Liver (tissue), 9 donors: ENCODE results near the gene ASB11. TPM values are rescaled to one million over a fixed set of nuclear protein-coding genes. Genes with fewer than 3 reads are reported as not detected.

Source experiments
- DNase-seq: peaks from one replicate; pipeline ENCODE4 v3.0.0-alpha.2; 2017; ENCODE audit warnings: low spot score
- H3K27ac ChIP-seq, 2 donors: one replicate each; pipeline ENCODE4 v1.7.0; 2013; ENCODE audit warnings: inconsistent platforms in 2 of 2, low read length in 2 of 2, control low read depth in 1 of 2, low read depth in 1 of 2, mild to moderate bottlenecking in 1 of 2
- H3K27me3 ChIP-seq, 4 donors: one replicate each; pipeline versions ENCODE4 v1.6.1 to v1.7.0; 2013; ENCODE audit warnings: low read length in 3 of 4, inconsistent platforms in 1 of 4, mild to moderate bottlenecking in 1 of 4, moderate library complexity in 1 of 4; ENCODE audit not compliant: control insufficient read depth in 4 of 4, insufficient read depth in 4 of 4
- H3K36me3 ChIP-seq, 4 donors: one replicate each; pipeline versions ENCODE4 v1.6.1 to v1.7.0; 2013; ENCODE audit warnings: low read length in 3 of 4, mild to moderate bottlenecking in 3 of 4, low read depth in 1 of 4, moderate library complexity in 1 of 4; ENCODE audit not compliant: control insufficient read depth in 4 of 4, insufficient read depth in 3 of 4
- H3K4me1 ChIP-seq, 4 donors: one replicate each; pipeline versions ENCODE4 v1.6.1 to v1.7.0; 2013; ENCODE audit warnings: low read length in 3 of 4, mild to moderate bottlenecking in 3 of 4, moderate library complexity in 1 of 4; ENCODE audit not compliant: control insufficient read depth in 4 of 4, insufficient read depth in 4 of 4
- H3K4me3 ChIP-seq, 3 donors: one replicate each; pipeline versions ENCODE4 v1.6.1 to v1.7.0; 2013; ENCODE audit warnings: low read length in 3 of 3, control low read depth in 1 of 3, low read depth in 1 of 3, mild to moderate bottlenecking in 1 of 3
- H3K9ac ChIP-seq, 2 donors: one replicate each; pipeline ENCODE4 v1.7.0; 2013; ENCODE audit warnings: low read length in 2 of 2, mild to moderate bottlenecking in 2 of 2, moderate library complexity in 2 of 2, control low read depth in 1 of 2, low read depth in 1 of 2
- H3K9me3 ChIP-seq, 4 donors: one replicate each; pipeline versions ENCODE4 v1.6.1 to v1.7.0; 2013; ENCODE audit warnings: low read length in 3 of 4; ENCODE audit not compliant: control insufficient read depth in 4 of 4
- ATF3 ChIP-seq: IDR thresholded peaks from 2 replicates; pipeline ENCODE4 v1.6.1; 2016; ENCODE audit warnings: antibody characterized with exemption
- EGR1 ChIP-seq, 2 donors: IDR thresholded peaks; 2 replicates each; pipeline ENCODE4 v1.6.1; 2016 to 2018; ENCODE audit warnings: antibody characterized with exemption in 2 of 2, low read depth in 2 of 2
- FOXA2 ChIP-seq: IDR thresholded peaks from 2 replicates; pipeline ENCODE4 v1.6.1; 2016; ENCODE audit warnings: antibody characterized with exemption
- GABPA ChIP-seq, 2 donors: IDR thresholded peaks in 1 of 2; conservative IDR thresholded peaks in 1 of 2; 2 replicates each; pipeline ENCODE4 v1.6.1; 2016; ENCODE audit warnings: antibody characterized with exemption in 2 of 2, mild to moderate bottlenecking in 1 of 2, moderate library complexity in 1 of 2
- JUND ChIP-seq, 2 donors: IDR thresholded peaks; 2 replicates each; pipeline ENCODE4 v1.6.1; 2016; ENCODE audit warnings: antibody characterized with exemption in 2 of 2
- NR2F2 ChIP-seq: IDR thresholded peaks from 2 replicates; pipeline ENCODE4 v1.6.1; 2016; ENCODE audit warnings: antibody characterized with exemption
- RAD21 ChIP-seq, 2 donors: IDR thresholded peaks; 2 replicates each; pipeline ENCODE4 v1.6.1; 2016; ENCODE audit warnings: antibody characterized with exemption in 2 of 2, mild to moderate bottlenecking in 2 of 2
- REST ChIP-seq: IDR thresholded peaks from 2 replicates; pipeline ENCODE4 v1.6.1; 2016; ENCODE audit warnings: antibody characterized with exemption, mild to moderate bottlenecking
- RXRA ChIP-seq, 2 donors: IDR thresholded peaks; 2 replicates each; pipeline ENCODE4 v1.6.1; 2017 to 2018; ENCODE audit warnings: antibody characterized with exemption in 2 of 2, mild to moderate bottlenecking in 1 of 2
- SP1 ChIP-seq: IDR thresholded peaks from 2 replicates; pipeline ENCODE4 v1.6.1; 2018; ENCODE audit warnings: antibody characterized with exemption, mild to moderate bottlenecking
- TAF1 ChIP-seq: conservative IDR thresholded peaks from 2 replicates; pipeline ENCODE4 v1.6.1; 2016; ENCODE audit warnings: antibody characterized with exemption, mild to moderate bottlenecking
- YY1 ChIP-seq: IDR thresholded peaks from 2 replicates; pipeline ENCODE4 v1.6.1; 2016; ENCODE audit warnings: antibody characterized with exemption, mild to moderate bottlenecking
- ZBTB33 ChIP-seq: IDR thresholded peaks from 2 replicates; pipeline ENCODE4 v1.6.1; 2016; ENCODE audit warnings: antibody characterized with exemption
- WGBS: extraction: QIAGEN DNeasy Blood & Tissue Kit; methylation state at CpG from one replicate; pipeline ENCODE4 v1.1.7; 2013; 5-methylcytosine and 5-hydroxymethylcytosine counted together
- polyA plus RNA-seq, 2 donors: library from polyadenylated mRNA; stranded (reverse) in 1 of 2; unstranded in 1 of 2; fragments of 200-250 nt in 1 of 2; fragments of >200 nt in 1 of 2; fragmentation: Nextera tagmentation in 1 of 2; extraction: Ambion mirVana in 1 of 2; gene quantifications; one replicate each; pipeline versions ENCODE4 v1.2.1 to v1.2.3, GENCODE V29; 2013 to 2015
- total RNA-seq, 2 donors: library from RNA; depleted of rRNA; stranded (reverse); fragments of >200 nt; gene quantifications; one replicate each; pipeline ENCODE4 v1.2.3, GENCODE V29; 2014
- TF ChIP-seq, protein P1 (sequence below): fragments of 150-350 bp; IDR thresholded peaks from 2 replicates; pipeline ENCODE4 v1.5.1; 2017; ENCODE audit warnings: improper control_type of control experiment, low read depth, low read length; ENCODE audit not compliant: missing input control
- donor health status: healthy.
- donor health status: healthy.
- donor health status: healthy.
- donor health status: healthy.
- donor health status: healthy.

The ASB11 gene
- total and polyA plus RNA-seq, 4 donors, result 0.03 TPM; not detected in 3

DNA sequence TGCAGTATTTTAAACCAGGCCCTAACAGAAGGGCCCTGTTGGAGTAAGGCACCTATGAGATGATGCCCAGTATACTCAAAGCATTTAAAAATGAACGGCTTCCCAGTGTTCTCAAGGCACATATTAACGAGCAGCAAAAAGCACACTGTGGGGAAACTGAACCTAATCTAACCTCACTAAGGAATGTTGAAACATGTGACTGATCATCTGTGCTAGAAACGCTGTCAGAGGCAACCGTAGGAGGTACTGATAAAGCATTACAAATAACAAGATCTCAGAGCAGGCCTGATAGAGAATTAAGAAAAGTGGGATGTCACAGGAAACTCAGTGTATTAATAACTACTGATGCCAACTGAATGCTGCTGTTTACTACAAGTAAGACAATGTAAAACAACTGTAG, 69.5 kb downstream of the ASB11 start (continued):
- TF ChIP-seq REST (no peak), RXRA (IDR thresholded peaks at IDR 0.05) (no peak)

DNA sequence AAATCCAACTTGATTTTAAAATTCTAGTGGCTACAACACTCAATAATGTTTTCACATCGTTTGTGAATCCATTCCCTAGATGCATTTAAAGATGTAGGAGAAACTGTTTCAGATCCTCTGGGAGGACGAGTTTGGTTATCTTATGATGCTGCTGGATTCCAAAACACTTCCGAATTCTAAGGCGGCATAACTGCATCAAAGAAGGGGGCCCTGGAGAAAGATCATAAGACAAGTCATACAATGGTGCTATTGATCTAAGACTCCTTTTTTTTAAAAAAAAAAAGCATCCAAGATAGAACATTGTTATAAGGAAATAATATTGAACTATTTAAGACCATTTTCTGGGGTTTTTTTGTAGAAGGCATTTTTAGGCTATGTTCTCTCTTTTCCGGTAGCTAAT, 71.0 kb downstream of the ASB11 start:
- Histone ChIP-seq H3K4me1 (no peaks in the 10 kb centered on the region), H3K4me3 (no peak overlapping the region), H3K36me3 (peaks cover 0 to 4% (median 0%) of the 10 kb centered on the region in 4 donors), H3K9ac (no peak overlapping the region), H3K9me3 (no peaks in the 10 kb centered on the region), H3K27ac (no peak overlapping the region), H3K27me3 (no peaks in the 10 kb centered on the region)
- no peak for DNase-seq
- WGBS, result 89% methylated on average over 5 of the region's 5 CpGs
- TF ChIP-seq SP1 (no peak), NR2F2 (no peak), JUND (IDR thresholded peaks at IDR 0.05) (no peak), EGR1 (IDR thresholded peaks at IDR 0.05; ENCODE audit: low read depth in 2 of 2) (no peak), ZBTB33 (no peak), TAF1 (no peak), YY1 (no peak), GABPA (IDR thresholded peaks at IDR 0.05 in 1 of 2, conservative IDR thresholded peaks at IDR 0.05 in 1 of 2) (no peak), REST (no peak), FOXA2 (no peak), RAD21 (IDR thresholded peaks at IDR 0.05) (no peak), RXRA (IDR thresholded peaks at IDR 0.05) (no peak), ATF3 (no peak)
- TF ChIP-seq, protein P1, sequence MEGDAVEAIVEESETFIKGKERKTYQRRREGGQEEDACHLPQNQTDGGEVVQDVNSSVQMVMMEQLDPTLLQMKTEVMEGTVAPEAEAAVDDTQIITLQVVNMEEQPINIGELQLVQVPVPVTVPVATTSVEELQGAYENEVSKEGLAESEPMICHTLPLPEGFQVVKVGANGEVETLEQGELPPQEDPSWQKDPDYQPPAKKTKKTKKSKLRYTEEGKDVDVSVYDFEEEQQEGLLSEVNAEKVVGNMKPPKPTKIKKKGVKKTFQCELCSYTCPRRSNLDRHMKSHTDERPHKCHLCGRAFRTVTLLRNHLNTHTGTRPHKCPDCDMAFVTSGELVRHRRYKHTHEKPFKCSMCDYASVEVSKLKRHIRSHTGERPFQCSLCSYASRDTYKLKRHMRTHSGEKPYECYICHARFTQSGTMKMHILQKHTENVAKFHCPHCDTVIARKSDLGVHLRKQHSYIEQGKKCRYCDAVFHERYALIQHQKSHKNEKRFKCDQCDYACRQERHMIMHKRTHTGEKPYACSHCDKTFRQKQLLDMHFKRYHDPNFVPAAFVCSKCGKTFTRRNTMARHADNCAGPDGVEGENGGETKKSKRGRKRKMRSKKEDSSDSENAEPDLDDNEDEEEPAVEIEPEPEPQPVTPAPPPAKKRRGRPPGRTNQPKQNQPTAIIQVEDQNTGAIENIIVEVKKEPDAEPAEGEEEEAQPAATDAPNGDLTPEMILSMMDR, result no peak
